GM12875 (cell line): Measurements from ENCODE around the gene GINS3.

ENCODE experiments used
- H3K4me3 ChIP-seq: one replicate; pipeline ENCODE4 v1.5.1; 2011; ENCODE audit warnings: low read depth, low read length, control low read depth
- TF ChIP-seq, protein P1 (sequence below): IDR thresholded peaks from 2 replicates; pipeline ENCODE4 v1.5.1; 2011; ENCODE audit warnings: low read depth, mild to moderate bottlenecking, control low read depth, inconsistent platforms, low read length, moderate library complexity, borderline replicate concordance; ENCODE audit not compliant: insufficient read depth

Gene GINS3

DNA sequence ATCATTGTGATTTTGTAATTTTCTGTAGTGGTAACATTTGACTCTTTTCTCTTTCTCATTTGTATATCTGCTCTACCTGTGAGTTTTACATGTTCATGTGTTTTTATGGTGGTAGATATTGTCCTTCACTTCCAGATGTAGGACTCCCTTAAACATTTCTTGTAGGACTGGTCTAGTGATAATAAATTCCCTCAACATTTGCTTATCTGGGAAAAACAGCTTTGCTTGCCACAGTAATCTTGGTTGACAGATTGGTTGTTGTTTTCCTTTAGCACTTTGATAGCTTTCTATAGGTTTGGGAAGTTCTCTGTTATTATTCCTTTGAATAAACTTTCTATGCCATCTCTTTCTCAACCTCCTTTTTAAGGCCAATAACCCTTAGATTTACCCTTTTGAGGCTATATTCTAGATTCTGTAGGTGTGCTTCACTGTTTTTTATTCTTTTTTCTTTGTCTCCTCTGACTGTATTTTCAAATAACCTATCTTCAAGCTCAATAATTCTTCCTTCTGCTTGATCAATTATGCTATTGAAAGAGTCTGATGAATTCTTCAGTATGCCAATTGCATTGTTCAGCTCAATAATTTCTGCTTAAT, 32.1 kb upstream of the GINS3 start:
- TF ChIP-seq, protein P1, sequence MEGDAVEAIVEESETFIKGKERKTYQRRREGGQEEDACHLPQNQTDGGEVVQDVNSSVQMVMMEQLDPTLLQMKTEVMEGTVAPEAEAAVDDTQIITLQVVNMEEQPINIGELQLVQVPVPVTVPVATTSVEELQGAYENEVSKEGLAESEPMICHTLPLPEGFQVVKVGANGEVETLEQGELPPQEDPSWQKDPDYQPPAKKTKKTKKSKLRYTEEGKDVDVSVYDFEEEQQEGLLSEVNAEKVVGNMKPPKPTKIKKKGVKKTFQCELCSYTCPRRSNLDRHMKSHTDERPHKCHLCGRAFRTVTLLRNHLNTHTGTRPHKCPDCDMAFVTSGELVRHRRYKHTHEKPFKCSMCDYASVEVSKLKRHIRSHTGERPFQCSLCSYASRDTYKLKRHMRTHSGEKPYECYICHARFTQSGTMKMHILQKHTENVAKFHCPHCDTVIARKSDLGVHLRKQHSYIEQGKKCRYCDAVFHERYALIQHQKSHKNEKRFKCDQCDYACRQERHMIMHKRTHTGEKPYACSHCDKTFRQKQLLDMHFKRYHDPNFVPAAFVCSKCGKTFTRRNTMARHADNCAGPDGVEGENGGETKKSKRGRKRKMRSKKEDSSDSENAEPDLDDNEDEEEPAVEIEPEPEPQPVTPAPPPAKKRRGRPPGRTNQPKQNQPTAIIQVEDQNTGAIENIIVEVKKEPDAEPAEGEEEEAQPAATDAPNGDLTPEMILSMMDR: no peak

DNA sequence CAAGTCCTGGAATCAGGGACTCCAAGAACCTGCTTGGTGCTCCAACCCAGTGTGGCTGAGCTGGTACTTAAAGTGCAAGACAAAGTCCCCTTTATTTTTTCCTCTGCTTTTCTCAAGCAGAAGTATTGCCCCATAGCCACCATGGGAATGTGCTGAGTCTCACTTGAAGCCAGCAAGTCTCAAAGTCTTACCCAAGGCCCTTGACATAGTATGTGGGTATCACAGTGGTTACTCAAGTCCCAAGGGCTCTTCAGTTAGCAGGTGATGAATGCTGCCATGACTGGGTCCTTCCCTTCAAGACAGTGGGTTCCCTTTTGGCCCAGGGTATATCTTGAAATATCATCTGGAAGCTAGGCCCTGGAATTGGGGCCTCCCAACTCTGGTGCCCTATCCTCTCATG, 30.5 kb upstream of the GINS3 start:
- TF ChIP-seq, protein P1: no peak
- H3K4me3 ChIP-seq: no peak overlapping the region

More for the DNA sequence above, 32.1 kb upstream of the GINS3 start:
- H3K4me3 ChIP-seq: no peak overlapping the region

DNA sequence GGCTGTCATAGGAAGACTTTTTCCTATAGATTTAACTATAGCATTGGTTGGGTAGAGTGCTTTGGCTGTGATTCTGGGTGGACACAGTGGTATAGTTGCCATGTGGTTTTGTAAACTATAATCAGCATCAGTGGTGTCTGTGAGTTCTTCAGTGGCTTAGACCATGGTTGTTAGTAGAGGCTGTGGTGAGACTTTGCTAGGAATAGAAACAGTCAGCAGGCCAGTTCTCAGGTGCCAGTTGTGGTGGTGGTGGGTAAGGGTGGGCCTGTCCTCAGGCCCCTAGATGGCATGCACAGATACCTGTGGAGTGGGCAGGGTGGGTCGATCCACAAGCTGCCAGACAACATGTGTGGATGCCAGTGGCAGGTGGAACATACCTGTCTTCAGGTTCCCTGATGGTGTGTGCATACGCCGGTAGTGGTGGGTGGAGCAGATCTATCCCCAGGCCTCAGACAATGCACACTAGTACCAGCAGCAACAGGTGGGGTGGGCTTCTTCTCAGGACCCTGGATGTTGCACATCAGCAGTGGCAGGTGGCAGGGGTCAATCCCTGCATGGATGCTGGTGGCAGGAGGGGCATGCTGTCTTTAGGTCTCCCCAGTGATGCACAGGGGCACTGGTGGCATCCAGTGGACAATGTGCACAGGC, 28.4 kb upstream of the GINS3 start:
- TF ChIP-seq, protein P1: no peak
- no peak overlapping the region for H3K4me3 ChIP-seq

DNA sequence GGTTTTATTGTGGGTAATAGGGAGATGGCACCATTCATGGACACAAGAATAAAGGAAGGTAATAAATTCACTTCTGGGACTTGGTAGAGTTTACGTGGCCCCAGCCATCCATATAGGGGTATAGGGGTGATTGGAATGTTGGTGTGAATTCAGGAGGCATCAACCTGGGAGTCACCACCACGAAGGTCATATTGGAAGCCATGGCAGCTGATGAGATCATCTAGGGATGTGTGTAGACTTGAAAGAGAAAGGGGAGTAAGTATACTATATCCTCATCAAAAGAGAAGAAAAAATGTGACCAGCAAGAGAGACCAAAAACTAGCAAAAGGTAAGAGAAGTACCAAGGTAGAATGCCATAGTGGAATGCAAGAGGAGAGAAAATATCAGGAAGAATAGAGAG, 26.6 kb upstream of the GINS3 start:
- no peak overlapping the region for H3K4me3 ChIP-seq
- TF ChIP-seq, protein P1: no peak

DNA sequence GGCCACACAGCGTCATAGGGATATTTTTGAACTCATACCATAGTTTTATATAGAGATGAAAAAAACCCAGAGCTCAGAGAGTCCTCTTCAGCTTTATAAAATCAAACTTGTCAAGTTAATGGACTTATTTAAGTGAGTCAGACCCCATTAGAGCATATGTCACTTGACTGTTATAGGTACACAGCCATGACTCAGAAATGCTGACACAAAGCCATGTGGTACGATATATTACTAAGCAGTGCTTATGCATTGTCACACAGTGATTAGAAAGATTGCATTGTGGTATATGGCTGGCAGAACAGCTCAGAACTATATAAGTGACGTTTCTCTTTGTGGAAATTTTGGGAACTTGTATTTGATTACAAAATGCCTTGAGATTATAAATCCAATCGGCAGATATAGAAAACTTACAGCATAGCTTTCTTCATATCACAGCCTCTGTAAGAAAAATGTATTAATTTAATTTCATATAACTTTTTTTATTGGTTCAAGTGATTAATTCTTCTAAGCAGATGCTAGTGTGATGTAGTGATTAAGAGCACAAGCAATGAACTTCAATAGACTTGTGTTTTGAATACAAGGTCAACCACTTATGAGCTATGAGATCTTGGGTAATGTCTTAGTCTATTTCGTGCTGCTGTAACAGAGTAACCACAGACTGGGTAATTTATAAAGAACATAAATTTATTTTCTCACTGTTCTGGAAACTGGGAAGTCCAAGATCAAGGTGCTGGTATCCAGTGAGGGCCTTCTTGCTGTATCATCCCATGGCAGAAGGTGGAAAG, 25.8 kb upstream of the GINS3 start:
- no peak overlapping the region for H3K4me3 ChIP-seq
- TF ChIP-seq, protein P1: no peak

DNA sequence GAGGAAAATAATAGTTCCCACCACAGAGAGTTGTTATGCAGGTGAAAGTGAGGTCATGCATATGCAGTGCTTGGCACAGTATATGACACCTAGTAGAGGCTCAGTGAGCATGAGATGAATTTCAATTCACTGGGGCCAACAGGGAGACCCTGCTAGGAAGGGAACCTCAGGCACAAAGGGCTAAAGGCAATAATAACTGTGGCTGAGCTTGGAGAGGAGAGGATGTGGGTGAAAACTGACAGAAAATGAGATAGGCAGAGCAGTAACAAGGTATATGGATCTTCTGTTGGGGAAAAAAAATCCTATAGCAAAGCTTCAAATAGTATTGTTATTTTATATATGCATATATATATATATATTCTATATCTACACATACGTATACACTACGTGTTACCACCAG, 25.0 kb upstream of the GINS3 start:
- TF ChIP-seq, protein P1: no peak

More for the DNA sequence above, 25.0 kb upstream of the GINS3 start:
- no peak overlapping the region for H3K4me3 ChIP-seq
